BJ (cell line): ENCODE data around the gene GET3. TPM values are rescaled to one million over a fixed set of nuclear protein-coding genes. Genes with fewer than 3 reads are reported as not detected.

Experiments
- CTCF ChIA-PET: fragments of 350-600 bp; formaldehyde crosslinking; extraction: SDS; loops from one replicate; lab custom pipeline; 2021; ENCODE audit warnings: antibody characterized with exemption, inconsistent platforms; lab: Yijun Ruan, JAX
- POLR2A ChIA-PET: fragments of 300-600 bp; sonication (Branson Sonifier 250); formaldehyde crosslinking; extraction: SDS; loops from one replicate; lab custom pipeline; 2021; ENCODE audit warnings: antibody characterized with exemption; lab: Charles Lee
- DNase-seq: peaks from one replicate; pipeline ENCODE4 v3.0.0-alpha.2; 2011; ENCODE audit warnings: low read depth
- H3K27me3 ChIP-seq: 2 replicates; pipeline ENCODE4 v1.6.0; 2011; ENCODE audit warnings: low read length; ENCODE audit not compliant: control insufficient read depth, insufficient read depth
- H3K36me3 ChIP-seq: 2 replicates; pipeline ENCODE4 v1.5.1; 2011; ENCODE audit warnings: low read length; ENCODE audit not compliant: control insufficient read depth, insufficient read depth
- H3K4me3 ChIP-seq: 2 replicates; pipeline ENCODE4 v1.5.1; 2011; ENCODE audit warnings: low read depth, mild to moderate bottlenecking, control low read depth, low read length
- CTCF ChIP-seq: IDR thresholded peaks from 2 replicates; pipeline ENCODE4 v1.5.1; 2011; ENCODE audit warnings: low read depth, mild to moderate bottlenecking, control low read depth, inconsistent platforms, low read length, moderate library complexity; ENCODE audit not compliant: insufficient read depth
- polyA plus RNA-seq: library from polyadenylated mRNA; depleted of rRNA; stranded (reverse); fragments of >200 nt; gene quantifications from 2 replicates; pipeline ENCODE4 v1.2.3, GENCODE V29; 2011

Gene GET3
- polyA plus RNA-seq, 1 experiment = 250 TPM

- POLR2A ChIA-PET = no interaction called here
- Histone ChIP-seq H3K4me3 (no peak overlapping the region), H3K27me3 (no peaks in the 10 kb centered on the region), H3K36me3 (peaks cover 30% of the 10 kb centered on the region)
- no peak for DNase-seq
- CTCF ChIA-PET = interaction anchor here (0.6 to 1.6 kb wide), 2 partner anchors 10 to 17 kb away, joined by 3 to 4 read pairs; partner anchors contain the start of gene DHPS
- no peak for TF ChIP-seq CTCF
Measured at GRCh38 chr19:12698138-12698537, 39.2 kb upstream of the GET3 start.

DNA sequence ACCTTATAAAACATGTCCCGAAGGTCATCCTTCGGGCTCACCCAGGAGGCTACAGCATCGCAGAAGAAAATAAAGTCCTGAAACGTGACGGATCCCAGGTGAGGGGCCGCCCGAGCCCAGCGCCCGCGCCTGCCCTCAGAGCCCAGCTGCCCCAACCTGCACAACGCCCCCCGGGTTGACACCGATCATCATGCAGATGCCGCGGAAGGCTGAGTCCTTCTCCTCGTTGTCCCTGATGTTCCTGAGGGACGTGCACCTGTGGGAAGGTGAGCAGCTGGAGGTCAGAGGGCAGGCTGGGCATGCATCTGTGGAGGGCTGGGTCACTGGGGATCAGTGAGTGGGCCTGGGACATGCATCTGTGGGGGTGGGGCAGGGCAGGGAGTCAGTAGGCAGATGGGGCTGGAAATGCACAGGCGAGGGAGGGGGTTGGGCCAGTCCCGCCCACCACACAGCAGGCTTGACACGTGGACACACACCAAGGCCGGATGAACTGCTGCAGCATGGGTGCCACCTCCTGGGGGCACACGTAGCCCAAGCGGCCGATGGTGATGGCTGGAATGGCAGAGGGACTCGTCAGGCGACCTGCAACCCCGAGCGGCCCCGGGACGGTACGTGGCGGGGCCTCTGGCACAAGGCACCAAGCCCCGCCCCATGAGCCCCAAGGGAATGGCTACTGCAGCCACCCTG lies 35.6 kb upstream of the GET3 start:
- CTCF ChIA-PET = no interaction called here
- no peak overlapping the region for H3K4me3 ChIP-seq
- POLR2A ChIA-PET = no interaction called here
- peaks cover 53% of the 10 kb centered on the region for H3K36me3 ChIP-seq
- DNase-seq = no peak
- no peaks in the 10 kb centered on the region for H3K27me3 ChIP-seq
- no peak for TF ChIP-seq CTCF

DNA sequence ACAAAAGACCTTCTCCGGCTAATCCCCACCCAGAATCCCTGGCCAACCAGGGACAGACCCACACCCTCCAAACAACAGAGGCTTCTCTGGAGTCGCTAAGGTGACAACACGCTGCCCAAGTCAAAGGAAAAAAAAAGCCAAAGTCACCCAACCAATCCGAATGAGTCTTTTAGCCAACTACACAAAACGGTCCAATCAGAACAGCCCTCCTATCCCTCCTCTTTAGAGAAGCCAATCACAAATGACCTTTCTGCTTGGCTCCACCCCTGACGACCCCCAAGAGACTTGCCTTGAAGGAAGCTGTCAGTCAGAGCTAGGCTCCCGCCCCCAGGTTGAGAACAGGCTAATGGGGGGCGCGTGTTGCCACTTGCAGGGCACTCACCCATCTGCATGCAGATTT lies 34.3 kb upstream of the GET3 start:
- DNase-seq = no peak
- Histone ChIP-seq H3K27me3 (no peaks in the 10 kb centered on the region), H3K4me3 (no peak overlapping the region), H3K36me3 (peaks cover 52% of the 10 kb centered on the region)
- CTCF ChIA-PET = no interaction called here
- TF ChIP-seq CTCF = no peak
- POLR2A ChIA-PET = no interaction called here

GRCh38 chr19:12705169-12705568 lies 32.1 kb upstream of the GET3 start:
- ChIA-PET CTCF (interaction anchor here (1.2 kb wide), 1 partner anchor 55 kb away, joined by 3 read pairs; no protein-coding TSS in a partner anchor), POLR2A (no interaction called here)
- no peak for DNase-seq
- Histone ChIP-seq H3K27me3 (no peaks in the 10 kb centered on the region), H3K4me3 (no peak overlapping the region), H3K36me3 (peaks cover 50% of the 10 kb centered on the region)
- no peak for TF ChIP-seq CTCF

DNA sequence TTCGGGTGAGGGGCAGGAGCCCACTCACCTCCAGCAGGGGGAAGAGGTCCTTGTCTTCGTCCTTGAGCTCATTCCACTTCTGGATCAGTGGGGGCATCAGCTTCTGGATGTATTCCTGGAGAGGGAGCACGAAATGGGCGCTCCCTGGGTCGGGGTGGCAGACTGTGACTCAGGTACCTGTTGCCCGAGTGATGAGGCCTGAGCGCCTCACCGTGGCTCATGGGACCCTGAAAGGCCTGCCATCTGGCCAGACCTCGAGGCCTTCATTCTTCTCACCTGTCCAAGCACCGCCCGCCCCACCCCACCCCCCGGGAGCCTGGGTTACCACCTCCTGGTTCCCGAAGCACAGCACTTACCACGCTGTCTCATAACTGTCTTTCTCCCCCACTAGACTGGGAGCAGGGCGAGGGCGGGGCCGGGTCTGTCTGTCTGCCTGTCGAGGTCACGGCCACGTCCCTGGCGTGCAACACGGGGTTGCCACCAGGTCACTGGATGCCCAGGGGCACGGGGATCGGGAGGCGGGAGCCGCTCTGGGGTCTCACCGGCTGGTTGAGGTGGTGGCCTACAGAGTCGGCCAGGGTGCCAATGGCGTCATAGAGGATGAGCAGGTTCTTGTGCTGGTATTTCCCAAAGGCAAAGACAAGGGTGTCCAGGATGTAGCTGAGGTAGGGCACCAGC lies 31.5 kb upstream of the GET3 start:
- DNase-seq = no peak
- Histone ChIP-seq H3K27me3 (no peaks in the 10 kb centered on the region), H3K4me3 (no peak overlapping the region), H3K36me3 (peaks cover 51% of the 10 kb centered on the region)
- no peak for TF ChIP-seq CTCF
- CTCF ChIA-PET = interaction anchor here (1.2 kb wide), 1 partner anchor 55 kb away, joined by 3 read pairs; no protein-coding TSS in a partner anchor
- POLR2A ChIA-PET = no interaction called here
